T-helper 17 cell (primary cell): ENCODE measurements around the gene PPP4R2. TPM values are rescaled to one million over a fixed set of nuclear protein-coding genes. Genes with fewer than 3 reads are reported as not detected.

Source experiments
- ATAC-seq: fragments of 150-1000 bp; cut with Tn5 transposase; 2 replicates; pipeline ENCODE4 v1.10.0; 2021; ENCODE audit warnings: mild to moderate bottlenecking, moderate library complexity
- DNase-seq, 3 donors: peaks; one replicate each; pipeline versions ENCODE4 v3.0.0 to v3.0.0-alpha.2; 2020 to 2021
- H3K9me3 ChIP-seq: one replicate; pipeline ENCODE4 v1.7.0; 2013; ENCODE audit warnings: low read length, mild to moderate bottlenecking; ENCODE audit not compliant: control insufficient read depth, poor library complexity, severe bottlenecking
- H3K27ac Mint-ChIP-seq: one replicate; pipeline ENCODE4 v1.8.0; 2022; ENCODE audit warnings: mild to moderate bottlenecking, moderate library complexity, mixed read lengths
- H3K27me3 Mint-ChIP-seq: one replicate; pipeline ENCODE4 v1.8.0; 2022; ENCODE audit warnings: mixed read lengths
- H3K36me3 Mint-ChIP-seq: one replicate; pipeline ENCODE4 v1.8.0; 2022; ENCODE audit warnings: low read depth, mixed read lengths
- H3K4me1 Mint-ChIP-seq: one replicate; pipeline ENCODE4 v1.8.0; 2022; ENCODE audit warnings: mild to moderate bottlenecking, mixed read lengths
- H3K4me3 Mint-ChIP-seq: one replicate; pipeline ENCODE4 v1.8.0; 2022; ENCODE audit warnings: mild to moderate bottlenecking, moderate library complexity, mixed read lengths
- total RNA-seq, 4 donors: library from RNA in 2 of 4; stranded (reverse) in 2 of 4; gene quantifications; one replicate each; pipeline ENCODE4 v1.2.3 and lab custom pipeline; 2022 to 2026

The PPP4R2 gene
- 10 to 100 TPM; 60.1 to 65.1 TPM for total RNA-seq
- 104 to 131 reads per million in 2 donors for total RNA-seq (lab: John Stamatoyannopoulos, UW)

GRCh38 chr3:72996473-72997333 is at the start of gene PPP4R2:
Gene PPP4R2 (plus strand): TSS chr3:72996811. CDS start chr3:72997038, 227 bp downstream.
- peak; percentile 90 for DNase-seq
- Mint-ChIP-seq H3K27me3 (no peaks in the 10 kb centered on the region), H3K36me3 (peaks cover 4% of the 10 kb centered on the region), H3K4me3 (peak within 1 kb of the TSS; percentile 92), H3K27ac (peak within 1 kb of the TSS; percentile 92), H3K4me1 (peaks cover 34% of the 10 kb centered on the region)
- H3K9me3 ChIP-seq = no peaks in the 10 kb centered on the region
- peak; percentile 90 for ATAC-seq

GRCh38 chr3:72947715-72948490 is 48.7 kb upstream of the PPP4R2 start:
- Mint-ChIP-seq H3K4me3 (no peak overlapping the region), H3K27me3 (peaks cover 10% of the 10 kb centered on the region), H3K27ac (no peak overlapping the region), H3K4me1 (peaks cover 6% of the 10 kb centered on the region), H3K36me3 (no peaks in the 10 kb centered on the region)
- DNase-seq = no peak
- no peak for ATAC-seq
- no peaks in the 10 kb centered on the region for H3K9me3 ChIP-seq

- no peak overlapping the region for H3K4me3 Mint-ChIP-seq
- DNase-seq (no peak), ATAC-seq (no peak)
- no peak overlapping the region for H3K27ac Mint-ChIP-seq
- H3K27me3 Mint-ChIP-seq = peaks cover 10% of the 10 kb centered on the region
- H3K4me1 Mint-ChIP-seq = peaks cover 6% of the 10 kb centered on the region
- H3K36me3 Mint-ChIP-seq = no peaks in the 10 kb centered on the region
- H3K9me3 ChIP-seq = no peaks in the 10 kb centered on the region
Measured at GRCh38 chr3:72949016-72949415, 47.6 kb upstream of the PPP4R2 start.

GRCh38 chr3:72950372-72950771 is 46.2 kb upstream of the PPP4R2 start:
- Mint-ChIP-seq H3K4me1 (peaks cover 4% of the 10 kb centered on the region), H3K4me3 (no peak overlapping the region), H3K27ac (no peak overlapping the region), H3K27me3 (peaks cover 6% of the 10 kb centered on the region), H3K36me3 (no peaks in the 10 kb centered on the region)
- H3K9me3 ChIP-seq = no peaks in the 10 kb centered on the region
- no peak for ATAC-seq
- no peak for DNase-seq

- DNase-seq (no peak), ATAC-seq (no peak)
- no peaks in the 10 kb centered on the region for H3K9me3 ChIP-seq
- peaks cover under 1% of the 10 kb centered on the region for H3K4me1 Mint-ChIP-seq
- H3K36me3 Mint-ChIP-seq = no peaks in the 10 kb centered on the region
- no peak overlapping the region for H3K27ac Mint-ChIP-seq
- H3K4me3 Mint-ChIP-seq = no peak overlapping the region
- H3K27me3 Mint-ChIP-seq = peaks cover 9% of the 10 kb centered on the region
Measured at GRCh38 chr3:72950801-72951200, 45.8 kb upstream of the PPP4R2 start.

GRCh38 chr3:72951259-72951722 is 45.3 kb upstream of the PPP4R2 start:
- no peak overlapping the region for H3K4me3 Mint-ChIP-seq
- peak; percentile 30 for ATAC-seq
- no peaks in the 10 kb centered on the region for H3K4me1 Mint-ChIP-seq
- peaks cover 12% of the 10 kb centered on the region for H3K27me3 Mint-ChIP-seq
- no peak overlapping the region for H3K27ac Mint-ChIP-seq
- DNase-seq = no peak
- H3K9me3 ChIP-seq = no peaks in the 10 kb centered on the region
- H3K36me3 Mint-ChIP-seq = no peaks in the 10 kb centered on the region

- H3K9me3 ChIP-seq = no peaks in the 10 kb centered on the region
- H3K4me1 Mint-ChIP-seq = peaks cover 4% of the 10 kb centered on the region
- no peak overlapping the region for H3K4me3 Mint-ChIP-seq
- H3K36me3 Mint-ChIP-seq = no peaks in the 10 kb centered on the region
- no peak overlapping the region for H3K27ac Mint-ChIP-seq
- H3K27me3 Mint-ChIP-seq = peaks cover 16% of the 10 kb centered on the region
- ATAC-seq (no peak), DNase-seq (no peak)
Measured at GRCh38 chr3:72953325-72953956, 43.2 kb upstream of the PPP4R2 start.

GRCh38 chr3:72957297-72957696 is 39.3 kb upstream of the PPP4R2 start:
- H3K4me1 Mint-ChIP-seq = peaks cover 21% of the 10 kb centered on the region
- ATAC-seq = no peak

GRCh38 chr3:72959336-72959735 is 37.3 kb upstream of the PPP4R2 start:
- no peaks in the 10 kb centered on the region for H3K9me3 ChIP-seq
- Mint-ChIP-seq H3K4me1 (peaks cover 21% of the 10 kb centered on the region), H3K27ac (no peak overlapping the region), H3K36me3 (peaks cover 4% of the 10 kb centered on the region), H3K4me3 (no peak overlapping the region), H3K27me3 (peaks cover 10% of the 10 kb centered on the region)
- DNase-seq (no peak), ATAC-seq (no peak)

More at GRCh38 chr3:72957297-72957696, 39.3 kb upstream of the PPP4R2 start:
- Mint-ChIP-seq H3K27ac (no peak overlapping the region), H3K4me3 (no peak overlapping the region), H3K36me3 (peaks cover 2% of the 10 kb centered on the region), H3K27me3 (peaks cover 10% of the 10 kb centered on the region)
- H3K9me3 ChIP-seq = no peaks in the 10 kb centered on the region
- no peak for DNase-seq

GRCh38 chr3:72960812-72961518 is 35.6 kb upstream of the PPP4R2 start:
- DNase-seq = no peak
- H3K9me3 ChIP-seq = no peaks in the 10 kb centered on the region
- Mint-ChIP-seq H3K27me3 (peaks cover 5% of the 10 kb centered on the region), H3K4me1 (peaks cover 34% of the 10 kb centered on the region), H3K4me3 (no peak overlapping the region), H3K27ac (peak overlapping the region; percentile 91), H3K36me3 (peaks cover 4% of the 10 kb centered on the region)
- peak; percentile 55 for ATAC-seq

- Mint-ChIP-seq H3K4me3 (no peak overlapping the region), H3K27ac (peak overlapping the region; percentile 91), H3K36me3 (peaks cover 4% of the 10 kb centered on the region), H3K4me1 (peaks cover 31% of the 10 kb centered on the region), H3K27me3 (peaks cover under 1% of the 10 kb centered on the region)
- ATAC-seq (no peak), DNase-seq (no peak)
- H3K9me3 ChIP-seq = no peaks in the 10 kb centered on the region
Measured at GRCh38 chr3:72961752-72962151, 34.9 kb upstream of the PPP4R2 start.

- ATAC-seq (no peak), DNase-seq (no peak)
- peaks cover 4% of the 10 kb centered on the region for H3K36me3 Mint-ChIP-seq
- H3K4me1 Mint-ChIP-seq = peaks cover 31% of the 10 kb centered on the region
- no peaks in the 10 kb centered on the region for H3K9me3 ChIP-seq
- no peaks in the 10 kb centered on the region for H3K27me3 Mint-ChIP-seq
- peak overlapping the region; percentile 91 for H3K27ac Mint-ChIP-seq
- no peak overlapping the region for H3K4me3 Mint-ChIP-seq
Measured at GRCh38 chr3:72962317-72962716, 34.3 kb upstream of the PPP4R2 start.
